GM19328 (cell line): ENCODE results near the gene ERV3-1.
"Not testable (repeated sequence)": the region's sequence is repeated elsewhere in the genome, so short reads cannot be mapped to it uniquely, and the experiment has no call there.

Experiments used
- ATAC-seq: cut with Tn5 transposase; IDR thresholded peaks from one replicate; pipeline ENCODE4 v1.9.1; 2021; ENCODE audit warnings: mild to moderate bottlenecking, moderate library complexity; ENCODE audit not compliant: unreplicated experiment

Gene ERV3-1, protein sequence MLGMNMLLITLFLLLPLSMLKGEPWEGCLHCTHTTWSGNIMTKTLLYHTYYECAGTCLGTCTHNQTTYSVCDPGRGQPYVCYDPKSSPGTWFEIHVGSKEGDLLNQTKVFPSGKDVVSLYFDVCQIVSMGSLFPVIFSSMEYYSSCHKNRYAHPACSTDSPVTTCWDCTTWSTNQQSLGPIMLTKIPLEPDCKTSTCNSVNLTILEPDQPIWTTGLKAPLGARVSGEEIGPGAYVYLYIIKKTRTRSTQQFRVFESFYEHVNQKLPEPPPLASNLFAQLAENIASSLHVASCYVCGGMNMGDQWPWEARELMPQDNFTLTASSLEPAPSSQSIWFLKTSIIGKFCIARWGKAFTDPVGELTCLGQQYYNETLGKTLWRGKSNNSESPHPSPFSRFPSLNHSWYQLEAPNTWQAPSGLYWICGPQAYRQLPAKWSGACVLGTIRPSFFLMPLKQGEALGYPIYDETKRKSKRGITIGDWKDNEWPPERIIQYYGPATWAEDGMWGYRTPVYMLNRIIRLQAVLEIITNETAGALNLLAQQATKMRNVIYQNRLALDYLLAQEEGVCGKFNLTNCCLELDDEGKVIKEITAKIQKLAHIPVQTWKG

DNA sequence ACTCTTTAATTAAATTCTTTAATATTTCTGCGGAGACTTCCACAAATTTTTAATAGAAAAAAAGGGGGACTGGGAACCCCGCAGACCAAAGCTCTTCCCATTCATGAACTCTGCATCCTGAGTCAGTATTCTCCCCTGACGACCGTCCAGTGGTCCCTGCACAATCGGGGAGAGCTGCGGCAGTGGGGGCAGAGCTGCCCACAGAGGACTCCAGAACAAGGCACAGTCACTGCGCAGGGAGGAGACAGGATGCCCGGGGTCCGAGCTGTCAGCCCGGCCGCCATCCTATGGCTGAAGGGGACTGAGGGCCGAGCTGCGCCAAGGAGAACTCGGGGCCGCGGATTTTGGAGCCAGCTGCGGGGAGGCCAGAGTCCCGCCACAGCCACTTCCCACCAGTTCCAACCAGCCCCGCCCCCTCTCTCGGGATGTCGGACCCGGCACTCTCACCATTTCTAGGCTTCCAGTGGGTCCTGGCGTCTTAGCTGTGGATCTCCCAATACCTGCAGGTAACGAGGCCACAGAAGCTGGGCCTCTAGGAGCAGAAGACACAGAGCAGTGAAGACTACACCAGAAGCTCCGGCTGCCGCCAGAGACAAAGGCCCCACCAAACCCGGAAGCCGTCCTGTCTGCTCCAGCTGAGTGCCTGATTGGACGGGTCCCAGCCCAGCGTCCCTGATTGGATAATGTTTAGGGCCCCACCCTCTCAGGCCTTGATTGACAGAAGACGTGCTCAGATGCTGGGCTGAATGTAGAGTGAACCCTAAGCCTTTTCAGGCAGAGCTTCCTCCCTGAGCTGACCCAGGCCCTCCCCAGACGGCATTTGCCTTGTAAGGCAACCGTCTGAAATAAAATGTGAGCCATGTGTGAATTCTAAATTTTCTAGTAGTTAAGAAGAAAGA is at the start of gene ERV3-1:
TSS of gene ERV3-1 (minus strand) at position 594 of the 899 bp plus-strand sequence. CDS start 13,661 bp downstream, outside the sequence.
- ATAC-seq, result peak; percentile 100

DNA sequence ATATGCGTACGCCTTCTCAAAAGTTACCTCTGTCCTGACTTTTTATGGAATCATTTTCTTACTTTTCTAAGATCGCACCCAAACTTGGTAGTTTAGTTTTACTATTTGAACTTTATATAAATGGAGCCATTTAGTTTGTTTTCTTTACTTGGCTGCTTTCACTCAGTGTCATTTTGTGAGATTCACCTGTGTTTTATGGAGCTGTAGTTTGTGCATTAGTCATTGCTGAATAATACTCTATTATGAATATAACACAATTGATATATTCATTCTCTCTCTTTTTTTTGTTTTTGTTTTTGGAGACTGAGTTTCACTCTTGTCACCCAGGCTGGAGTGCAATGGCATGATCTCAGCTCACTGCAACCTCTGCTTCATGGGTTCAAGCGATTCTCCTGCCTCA is 49.3 kb upstream of the ERV3-1 start:
- ATAC-seq, result not testable (repeated sequence)

DNA sequence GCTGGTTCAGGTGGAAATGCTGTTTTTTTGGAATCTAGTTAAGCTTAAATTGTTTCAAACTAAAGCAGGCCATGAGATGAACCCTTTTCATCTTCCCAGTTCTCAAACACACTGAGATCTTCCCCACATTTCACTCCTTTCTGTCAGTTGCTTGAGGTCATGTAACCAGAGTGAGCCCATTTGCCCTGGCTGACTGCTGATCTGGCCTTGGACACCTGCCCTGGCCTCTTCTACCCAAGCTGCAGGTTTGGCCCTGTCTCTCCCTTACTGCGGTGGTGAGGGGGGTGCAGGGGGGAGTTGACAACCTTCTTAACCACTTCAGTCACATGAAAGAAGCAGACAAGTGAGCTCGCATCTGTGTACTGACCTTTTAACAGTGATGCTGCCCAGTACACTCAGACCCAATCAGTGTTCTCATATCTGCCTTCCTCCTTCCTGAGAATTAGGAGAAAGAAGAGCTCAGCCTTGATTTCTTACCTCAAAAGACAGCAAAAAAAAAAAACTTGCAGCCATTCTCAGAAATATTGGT is 48.0 kb upstream of the ERV3-1 start:
- not testable (repeated sequence) for ATAC-seq

DNA sequence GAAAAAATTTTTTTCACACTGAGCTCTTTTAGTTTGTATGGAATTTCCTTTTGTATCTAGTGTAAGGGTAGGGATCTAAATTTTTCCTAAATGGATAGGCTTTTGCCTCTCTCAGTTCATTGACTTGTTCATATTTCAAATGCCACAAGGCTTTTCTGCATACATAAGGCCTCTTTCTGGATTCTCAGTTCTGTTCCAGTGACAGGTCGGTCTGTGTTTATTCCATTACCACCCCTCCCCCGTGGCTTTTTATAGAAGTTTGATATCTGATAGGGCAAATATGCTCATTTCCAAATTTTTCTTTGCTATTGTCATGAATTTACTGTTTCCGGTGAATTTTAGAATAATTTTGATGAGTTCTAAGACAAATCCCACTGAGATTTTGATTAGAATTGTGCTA is 45.2 kb upstream of the ERV3-1 start:
- ATAC-seq, result not testable (repeated sequence)

DNA sequence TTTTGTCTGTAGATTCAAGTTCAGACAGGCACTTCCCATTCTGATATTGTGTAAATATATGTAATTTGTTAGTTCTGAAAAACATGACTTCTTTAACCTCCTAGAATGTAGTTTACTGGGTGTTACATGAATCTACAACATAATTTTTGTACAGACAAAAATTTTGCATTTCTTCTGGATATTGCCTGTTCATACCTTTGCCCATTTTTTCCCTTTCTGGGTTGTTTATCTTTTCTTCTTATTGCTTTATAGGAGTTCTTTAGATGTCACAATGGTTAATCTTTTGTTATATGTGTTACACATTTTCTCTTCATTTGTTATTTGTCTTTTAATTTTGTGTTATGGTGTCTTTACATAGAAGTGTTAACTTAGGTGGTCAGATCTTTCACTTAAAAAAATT is 44.7 kb upstream of the ERV3-1 start:
- ATAC-seq, result not testable (repeated sequence)

DNA sequence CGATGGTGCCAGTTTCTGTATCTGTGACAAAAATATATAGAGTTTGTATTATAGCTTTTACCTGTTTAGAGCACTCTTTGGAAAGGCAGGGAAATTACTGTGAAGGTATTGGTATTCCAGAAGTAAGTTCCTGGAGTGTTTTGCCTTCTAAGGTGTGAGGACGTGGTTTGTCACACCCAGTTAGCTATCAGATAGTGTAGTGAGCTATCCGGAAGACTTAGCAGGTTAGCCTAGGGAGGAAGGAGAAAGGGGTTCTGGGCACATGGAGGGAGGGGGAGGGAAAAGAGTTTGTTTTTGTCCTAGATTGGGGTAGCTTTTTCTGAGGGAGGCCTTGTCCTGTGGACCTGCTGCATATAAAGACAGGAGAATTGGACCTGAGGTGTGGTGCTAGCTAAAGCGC is 39.8 kb upstream of the ERV3-1 start:
- not testable (repeated sequence) for ATAC-seq

DNA sequence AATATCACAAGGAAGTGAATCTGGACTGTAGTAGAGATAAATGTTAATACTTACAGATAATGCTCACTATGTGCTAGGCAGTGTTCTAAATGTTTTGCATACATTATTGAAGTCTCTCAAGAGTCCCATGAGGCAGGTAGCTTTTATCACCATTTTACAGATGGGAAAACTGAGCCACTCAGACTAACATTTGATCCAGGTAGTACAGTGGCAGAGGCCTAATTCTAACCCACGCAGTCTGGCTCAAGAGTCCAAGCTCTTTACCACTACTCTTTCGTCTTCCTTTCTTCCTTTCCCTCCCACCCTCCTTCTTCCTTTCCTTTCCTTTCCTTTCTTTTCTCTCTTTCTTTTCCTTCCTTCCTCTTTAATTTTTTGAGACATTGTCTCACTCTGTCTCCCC is 39.1 kb upstream of the ERV3-1 start:
- ATAC-seq, result not testable (repeated sequence)

DNA sequence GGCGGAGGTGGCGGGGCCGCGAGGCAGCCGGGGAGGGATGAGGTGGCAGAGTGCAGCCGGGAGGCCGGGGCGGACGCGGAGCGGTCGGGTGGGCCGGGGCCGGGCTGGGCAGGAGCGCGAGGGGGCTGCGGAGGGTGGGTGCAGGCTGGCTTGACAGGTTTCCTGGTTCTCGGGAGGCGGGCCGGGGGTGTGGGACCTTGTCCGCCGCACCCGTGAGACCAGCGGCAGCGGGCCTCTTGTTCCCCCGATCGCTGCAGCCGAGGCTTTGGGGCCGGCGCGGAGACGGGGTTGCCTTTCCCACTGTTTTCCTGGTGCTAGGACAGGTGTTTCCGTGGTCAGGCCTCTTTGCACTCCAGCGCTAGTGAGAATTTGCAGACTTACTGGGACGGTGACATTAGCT is 32.3 kb upstream of the ERV3-1 start:
- peak; percentile 7 for ATAC-seq

DNA sequence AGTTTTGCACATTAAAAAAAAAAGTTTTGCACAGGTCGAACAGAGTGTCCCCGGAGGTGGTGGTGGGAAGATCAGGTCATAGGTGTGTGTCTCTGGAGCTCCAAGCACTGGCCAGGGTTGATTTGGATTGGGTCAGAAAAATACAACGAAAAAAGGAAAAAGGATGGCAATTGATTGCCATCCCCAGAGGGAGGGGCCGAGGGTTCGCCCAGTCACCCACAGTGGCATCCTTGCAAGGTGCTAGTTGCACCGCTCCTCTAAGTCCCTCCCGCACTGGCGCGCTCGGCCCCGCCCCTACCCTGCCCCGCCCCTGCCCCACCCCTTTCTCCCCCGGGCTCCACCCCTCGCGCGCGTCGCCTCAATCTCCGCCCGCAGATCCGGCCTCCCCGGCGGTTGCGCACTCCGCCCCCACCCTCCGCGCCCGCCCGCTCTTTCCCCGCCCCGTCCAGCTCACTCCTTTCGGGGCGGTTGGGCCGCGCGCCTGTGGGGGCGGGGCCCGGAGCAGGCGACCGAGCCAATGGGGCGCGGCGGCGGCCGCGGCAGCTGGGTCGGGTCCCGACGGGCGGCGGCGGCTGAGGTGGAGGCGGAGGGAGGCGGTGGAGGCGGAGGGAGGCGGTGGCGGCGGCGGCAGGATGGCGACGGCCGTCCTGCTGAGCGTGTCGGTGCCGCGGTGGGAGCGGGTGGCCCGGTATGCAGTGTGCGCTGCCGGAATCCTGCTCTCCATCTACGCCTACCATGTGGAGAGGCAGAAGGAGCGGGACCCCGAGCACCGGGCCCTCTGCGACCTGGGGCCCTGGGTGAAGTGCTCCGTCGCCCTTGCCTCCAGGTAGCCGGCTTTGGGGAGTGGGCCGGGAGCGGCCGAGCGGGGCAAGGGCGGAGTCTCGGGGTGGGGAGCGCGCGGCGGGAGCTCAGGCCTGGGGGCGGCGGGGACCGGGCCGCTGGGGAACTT is 31.5 kb upstream of the ERV3-1 start:
- ATAC-seq, result peak; percentile 91

DNA sequence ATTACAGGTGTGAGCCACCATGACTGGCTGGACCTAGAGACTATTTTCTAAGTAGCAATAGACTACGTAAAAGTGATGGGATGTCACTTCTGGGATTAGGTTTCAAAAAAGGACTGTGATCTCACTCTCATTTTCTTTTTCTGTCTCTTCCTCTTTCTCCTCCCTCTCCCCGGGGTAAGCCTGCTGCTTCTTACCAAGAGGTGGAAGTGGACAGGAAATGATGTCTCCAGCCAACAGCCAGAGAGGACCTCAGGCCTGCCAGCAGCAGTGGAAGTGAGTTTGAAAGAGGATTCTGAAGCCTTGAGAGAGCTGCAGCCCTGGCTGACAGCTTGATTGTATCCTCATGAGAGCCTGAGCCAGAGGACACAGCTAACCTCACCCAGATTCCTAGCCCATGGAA is 30.0 kb upstream of the ERV3-1 start:
- not testable (repeated sequence) for ATAC-seq

DNA sequence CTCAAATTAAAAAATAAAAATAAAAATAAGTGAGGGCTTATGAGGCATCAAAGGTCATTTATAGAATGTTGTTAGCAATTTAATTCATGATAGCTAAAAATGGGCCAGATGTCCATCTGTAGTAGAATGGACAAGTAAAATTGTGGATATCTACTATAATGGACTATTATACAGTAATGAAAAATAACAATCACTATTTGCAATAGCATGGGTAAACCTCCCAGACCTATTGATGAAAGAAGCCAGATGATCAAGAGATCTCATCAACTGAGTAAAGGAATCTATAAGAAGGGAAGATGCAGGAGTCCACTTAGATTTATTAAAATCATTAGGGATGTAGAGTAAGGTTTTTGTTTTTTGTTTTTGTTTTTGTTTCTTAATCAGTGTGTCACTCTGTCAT is 29.0 kb upstream of the ERV3-1 start:
- not testable (repeated sequence) for ATAC-seq

DNA sequence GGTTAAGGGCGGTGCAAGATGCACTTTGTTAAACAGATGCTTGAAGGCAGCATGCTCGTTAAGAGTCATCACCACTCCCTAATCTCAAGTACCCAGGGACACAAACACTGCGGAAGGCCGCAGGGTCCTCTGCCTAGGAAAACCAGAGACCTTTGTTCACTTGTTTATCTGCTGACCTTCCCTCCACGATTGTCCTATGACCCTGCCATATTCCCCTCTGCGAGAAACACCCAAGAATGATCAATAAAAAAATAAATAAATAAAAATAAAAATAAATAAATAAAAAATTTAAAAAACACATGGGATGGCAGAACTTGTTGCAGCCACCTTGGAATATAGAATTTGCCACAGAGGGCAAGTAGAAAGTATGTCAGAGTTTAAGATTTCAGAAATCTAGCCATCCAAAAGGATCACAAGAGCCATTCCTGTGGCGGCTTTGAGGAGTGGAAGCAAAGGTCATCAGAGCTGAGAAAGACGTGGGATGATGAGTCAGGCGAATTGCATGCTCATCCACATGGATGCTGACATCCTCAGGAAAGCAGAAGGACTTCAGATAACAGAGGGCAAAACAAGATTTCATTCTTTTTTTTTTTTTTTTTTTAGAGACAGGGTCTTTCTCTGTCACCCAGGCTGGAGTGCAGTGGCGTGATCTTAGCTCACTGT is 27.8 kb upstream of the ERV3-1 start:
- ATAC-seq, result not testable (repeated sequence)

DNA sequence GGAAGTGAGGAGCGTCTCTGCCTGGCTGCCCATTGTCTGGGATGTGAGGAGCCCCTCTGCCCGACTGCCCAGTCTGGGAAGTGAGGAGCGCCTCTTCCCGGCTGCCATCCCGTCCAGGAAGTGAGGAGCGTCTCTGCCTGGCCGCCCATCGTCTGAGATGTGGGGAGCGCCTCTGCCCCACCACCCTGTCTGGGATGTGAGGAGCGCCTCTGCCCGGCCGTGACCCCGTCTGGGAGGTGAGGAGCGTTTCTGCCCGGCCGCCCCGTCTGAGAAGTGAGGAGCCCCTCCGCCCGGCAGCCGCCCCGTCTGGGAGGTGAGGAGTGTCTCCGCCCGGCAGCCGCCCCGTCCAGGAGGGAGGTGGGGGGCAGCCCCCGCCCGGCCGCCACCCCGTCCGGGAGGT is 26.9 kb upstream of the ERV3-1 start:
- not testable (repeated sequence) for ATAC-seq

DNA sequence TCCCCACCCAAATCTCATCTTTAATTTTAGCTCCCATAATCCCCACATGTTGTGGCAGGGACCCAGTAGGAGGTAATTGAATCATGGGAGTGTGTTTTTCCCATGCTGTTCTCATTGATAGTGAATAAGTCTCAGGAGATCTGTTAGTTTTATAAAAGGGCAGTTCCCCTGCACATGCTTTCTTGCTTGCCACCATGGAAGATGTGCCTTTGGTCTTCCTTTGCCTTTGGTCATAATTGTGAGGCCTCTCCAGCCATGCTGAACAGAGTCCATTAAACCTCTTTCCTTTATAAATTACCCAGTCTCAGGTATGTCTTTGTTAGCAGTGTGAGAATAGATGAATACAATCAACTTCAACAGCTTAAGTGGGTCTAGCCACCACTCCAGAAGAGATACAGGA is 18.5 kb upstream of the ERV3-1 start:
- ATAC-seq, result not testable (repeated sequence)

DNA sequence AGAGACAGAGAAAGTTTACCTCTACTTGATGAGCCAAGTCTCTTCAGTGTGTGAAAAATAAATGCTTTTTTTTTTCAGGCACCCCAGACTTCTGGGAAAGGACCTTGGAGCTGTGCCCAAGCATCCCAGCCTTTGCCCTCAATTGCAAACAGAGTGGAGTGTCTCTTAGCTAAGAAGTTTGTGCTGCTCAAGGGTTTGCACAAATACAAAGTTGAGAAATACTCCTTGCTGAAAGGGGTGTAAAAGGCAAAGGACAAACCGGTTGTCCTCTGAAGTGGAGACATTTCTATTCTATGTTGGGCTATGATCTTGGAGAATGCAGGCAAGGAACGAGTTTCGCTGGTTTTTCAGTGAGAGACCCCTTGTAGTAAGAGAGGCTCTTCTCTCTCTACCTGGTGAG is 14.5 kb upstream of the ERV3-1 start:
- ATAC-seq, result not testable (repeated sequence)

DNA sequence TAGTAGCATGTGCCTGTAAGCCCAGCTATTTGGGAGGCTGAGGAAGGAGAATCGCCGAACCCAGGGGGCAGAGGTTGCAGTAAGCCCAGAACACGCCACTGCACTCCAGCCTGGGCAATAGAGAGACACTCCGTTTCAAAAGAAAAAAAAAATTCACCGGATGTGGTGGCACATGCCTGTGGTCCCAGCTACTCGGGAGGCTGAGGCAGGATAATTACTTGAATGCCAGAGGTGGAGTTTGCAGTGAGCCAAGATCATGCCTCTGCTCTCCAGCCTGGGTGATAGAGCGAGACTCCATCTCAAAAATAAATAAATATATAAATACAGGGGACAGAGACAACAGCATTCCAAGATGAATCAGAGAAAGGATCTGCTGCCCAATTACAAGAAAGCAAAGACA is 3.4 kb upstream of the ERV3-1 start:
- not testable (repeated sequence) for ATAC-seq

DNA sequence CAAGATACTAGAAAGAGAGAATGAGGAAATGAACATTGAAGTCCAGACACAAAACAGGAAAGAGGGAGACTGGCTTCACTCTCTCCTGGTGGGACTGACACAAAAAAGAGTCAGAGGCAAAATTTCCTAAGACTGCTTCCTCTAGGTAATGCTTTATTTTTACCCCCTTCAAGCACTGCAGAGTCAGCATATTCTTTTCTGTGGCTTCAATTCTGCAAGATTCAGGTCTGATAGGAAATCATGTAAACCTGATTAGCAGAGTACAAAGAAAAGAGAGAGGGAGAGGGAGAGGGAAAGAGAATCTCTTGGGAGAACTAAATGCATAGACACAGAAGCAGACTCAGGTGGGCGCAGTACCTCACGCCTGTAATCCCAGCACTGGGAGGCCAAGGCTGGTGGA is 2.9 kb upstream of the ERV3-1 start:
- not testable (repeated sequence) for ATAC-seq

DNA sequence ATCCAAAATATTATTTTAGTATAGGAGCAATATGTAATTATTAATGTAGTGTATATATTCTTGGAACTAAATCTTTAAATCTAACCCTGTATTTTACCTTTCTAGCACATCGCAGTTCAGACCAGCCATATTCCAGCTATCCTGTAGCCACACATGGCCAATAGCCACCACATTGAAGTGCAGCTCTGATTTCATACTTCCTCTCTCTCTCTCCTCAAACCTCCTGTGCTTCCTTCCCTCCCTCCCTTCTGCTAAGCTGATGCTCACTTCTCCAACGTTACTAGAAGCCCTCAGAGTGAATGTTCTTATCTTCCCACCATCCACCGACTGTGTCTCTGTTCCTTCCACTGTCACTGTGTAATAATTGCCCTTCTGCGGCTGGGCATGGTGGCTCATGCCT is 549 bp upstream of the ERV3-1 start:
- ATAC-seq, result not testable (repeated sequence)

DNA sequence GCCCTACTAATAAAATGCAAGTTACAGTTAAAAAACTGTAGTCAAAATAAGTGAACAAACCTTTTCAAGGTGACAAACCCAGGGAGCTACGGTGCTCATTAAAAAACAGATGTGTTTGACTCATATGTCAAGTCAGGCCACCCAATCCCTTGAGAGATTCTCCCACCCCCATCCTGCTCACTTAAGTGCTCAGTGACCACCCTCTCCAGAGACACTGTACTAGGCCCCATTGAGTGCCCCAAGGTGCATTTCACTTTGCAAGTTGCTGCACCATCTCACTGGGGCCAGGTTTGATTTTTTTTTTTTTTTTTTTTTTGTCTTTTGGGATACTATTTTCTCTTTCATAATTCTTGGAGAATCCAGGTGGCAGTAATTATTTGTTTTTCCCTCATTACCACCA is 1.9 kb downstream of the ERV3-1 start:
- no peak for ATAC-seq
